GM21723 (cell line): Measurements from ENCODE around the gene RP2.
A peak's percentile ranks its signal among the peaks of the same experiment; 100 is the strongest.

Experiments
- ATAC-seq: cut with Tn5 transposase; IDR thresholded peaks from one replicate; pipeline ENCODE4 v1.9.1; 2021; ENCODE audit warnings: mild to moderate bottlenecking, moderate library complexity; ENCODE audit not compliant: unreplicated experiment

RP2 gene

GRCh38 chrX:46836701-46837557 lies at the start of gene RP2:
Gene RP2 (plus strand): TSS chrX:46837043. CDS start chrX:46837101, 58 bp downstream.
- ATAC-seq: peak; percentile 94

- ATAC-seq: no peak
Measured at GRCh38 chrX:46788902-46789301, 47.9 kb upstream of the RP2 start.

GRCh38 chrX:46791927-46792809 lies 44.7 kb upstream of the RP2 start:
- peak; percentile 65 for ATAC-seq

- no peak for ATAC-seq
Measured at GRCh38 chrX:46792810-46793188, 44.0 kb upstream of the RP2 start.

GRCh38 chrX:46793386-46794143 lies 43.3 kb upstream of the RP2 start:
- no peak for ATAC-seq

GRCh38 chrX:46796574-46797191 lies 40.2 kb upstream of the RP2 start:
- no peak for ATAC-seq

GRCh38 chrX:46803140-46803539 lies 33.7 kb upstream of the RP2 start:
- ATAC-seq: no peak

GRCh38 chrX:46805270-46805669 lies 31.6 kb upstream of the RP2 start:
- ATAC-seq: no peak

- ATAC-seq: no peak
Measured at GRCh38 chrX:46811121-46811520, 25.7 kb upstream of the RP2 start.

GRCh38 chrX:46812445-46812844 lies 24.4 kb upstream of the RP2 start:
- no peak for ATAC-seq

- no peak for ATAC-seq
Measured at GRCh38 chrX:46814966-46815365, 21.9 kb upstream of the RP2 start.

- ATAC-seq: no peak
Measured at GRCh38 chrX:46819136-46819535, 17.7 kb upstream of the RP2 start.

GRCh38 chrX:46820391-46821100 lies 16.3 kb upstream of the RP2 start:
- no peak for ATAC-seq

- no peak for ATAC-seq
Measured at GRCh38 chrX:46823481-46823880, 13.4 kb upstream of the RP2 start.

GRCh38 chrX:46831765-46832327 lies 5.0 kb upstream of the RP2 start:
- ATAC-seq: no peak

- no peak for ATAC-seq
Measured at GRCh38 chrX:46837558-46838485, 979 bp downstream of the RP2 start.

GRCh38 chrX:46838486-46838870 lies 1.6 kb downstream of the RP2 start:
- ATAC-seq: no peak

GRCh38 chrX:46838974-46839480 lies 2.2 kb downstream of the RP2 start:
- ATAC-seq: no peak

GRCh38 chrX:46840946-46841345 lies 4.1 kb downstream of the RP2 start:
- no peak for ATAC-seq
